Adrenal gland (tissue), 12 donors: ENCODE results near the gene FAT1. TPM values are rescaled to one million over a fixed set of nuclear protein-coding genes. Genes with fewer than 3 reads are reported as not detected.

ENCODE experiments used
- DNase-seq, 7 donors: peaks; one replicate each; pipeline ENCODE4 v3.0.0-alpha.2; 2019 to 2020
- H3K27ac ChIP-seq, 5 donors: fragments of 200-600 bp; sonication (generic) in 4 of 5; 1 replicate in 3 of 5; 2 replicates in 2 of 5; pipeline versions ENCODE4 v1.5.1 to v1.8.0; 2016 to 2020; ENCODE audit warnings: mild to moderate bottlenecking in 1 of 5
- H3K27me3 ChIP-seq: fragments of 200-600 bp; 2 replicates; pipeline ENCODE4 v1.8.0; 2021
- H3K36me3 ChIP-seq, 2 donors: fragments of 200-600 bp; replicated peaks in 1 of 2; 1 replicate in 1 of 2; 2 replicates in 1 of 2; pipeline versions ENCODE4 v1.5.1 to v1.8.0; 2018 to 2022
- H3K4me1 ChIP-seq, 2 donors: fragments of 200-600 bp; replicated peaks in 1 of 2; 1 replicate in 1 of 2; 2 replicates in 1 of 2; pipeline versions ENCODE4 v1.5.1 to v1.8.0; 2018 to 2021
- H3K4me3 ChIP-seq, 4 donors: fragments of 200-600 bp; sonication (generic) in 3 of 4; one replicate each; pipeline ENCODE4 v1.5.1; 2016 to 2018
- H3K9me3 ChIP-seq, 3 donors: fragments of 200-600 bp; sonication (generic) in 1 of 3; replicated peaks in 1 of 3; 1 replicate in 2 of 3; 2 replicates in 1 of 3; pipeline versions ENCODE4 v1.5.1 to v1.8.0; 2016 to 2021
- CTCF ChIP-seq, 6 experiments: fragments of 450-650 bp in 4 of 6; fragments of 200-600 bp in 2 of 6; sonication (generic) in 1 of 6; IDR thresholded peaks; 1 replicate in 5 of 6; 2 replicates in 1 of 6; pipeline versions ENCODE4 v1.5.1 to v1.8.0; 2016 to 2021; ENCODE audit warnings: antibody characterized with exemption in 6 of 6, mild to moderate bottlenecking in 2 of 6, moderate library complexity in 1 of 6
- POLR2A ChIP-seq, 2 donors: fragments of 450-650 bp; IDR thresholded peaks; one replicate each; pipeline ENCODE4 v1.6.1; 2017; ENCODE audit warnings: antibody characterized with exemption in 2 of 2, mild to moderate bottlenecking in 2 of 2, moderate library complexity in 1 of 2
- WGBS, 4 donors: extraction: QIAGEN DNeasy Blood & Tissue Kit in 2 of 4; methylation state at CpG; one replicate each; pipeline versions ENCODE4 v1.1.5 to v1.1.7; 2013 to 2017; 5-methylcytosine and 5-hydroxymethylcytosine counted together
- intact Hi-C, 2 donors: fragments of 100-400 bp; cut with DNase I; formaldehyde crosslinking; loops; one replicate each; pipeline versions ENCODE4 v1.14.1 to v1.15.0; 2022 to 2023
- polyA plus RNA-seq, 3 donors: library from polyadenylated mRNA; stranded (reverse); fragments of 200-250 nt in 2 of 3; fragments of 350-450 nt in 1 of 3; fragmentation: Illumina TruSeq in 1 of 3; extraction: RNeasy Lipid Tissue Mini Kit (QIAGEN cat#74804) in 1 of 3; gene quantifications; one replicate each; pipeline ENCODE4 v1.2.3, GENCODE V29; 2013 to 2014
- total RNA-seq, 9 donors: library from RNA; depleted of rRNA in 4 of 9; stranded (reverse); fragments of >200 nt in 4 of 9; fragments of 120-200 nt in 1 of 9; fragmentation: NEBNext Ultra II Directional in 1 of 9; extraction: Animal tissue kit (Norgen Biotek cat#: 25700) in 1 of 9; gene quantifications; one replicate each; pipeline versions ENCODE4 v1.1.0 to v1.2.4, GENCODE V29; 2013 to 2023
- donor health status: healthy with polysubstance abuse.
- donor health status: Bipolar disorder and iron deficiency.
- donor health status: DM: yes; HTN: yes; CAD: no.
- donor health status: DM: no; HTN: no; CAD: no.
- donor health status: DM: no; HTN: no; CAD: no.
- donor health status: DM: yes; HTN: yes; CAD: no.

FAT1 gene
- total and polyA plus RNA-seq, 12 donors = 0.79 to 147 (median 6.3) TPM

DNA sequence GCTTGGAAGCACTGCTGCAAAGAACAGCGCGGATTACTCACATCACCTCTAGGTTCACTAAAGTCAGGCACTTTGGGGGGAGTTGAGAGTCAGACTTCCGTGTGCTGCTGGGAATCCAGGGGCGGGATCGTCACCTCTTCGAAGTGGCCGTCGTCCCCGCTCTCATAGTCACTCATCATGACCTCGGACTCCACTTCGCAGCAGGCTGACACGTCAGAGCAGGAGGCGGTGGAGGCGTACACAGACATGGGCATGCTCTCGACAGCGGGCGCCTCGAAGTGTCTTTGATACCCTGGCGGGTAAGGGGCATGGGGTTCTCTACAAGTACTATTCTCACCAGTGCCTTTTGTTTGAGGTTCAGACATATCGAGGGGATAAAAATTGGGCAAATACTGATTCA, 135.2 kb downstream of the FAT1 start:
- H3K36me3 ChIP-seq = no peaks in the 10 kb centered on the region
- intact Hi-C loops = loop anchor here (5.0 to 10.0 kb wide), 3 partner anchors 114 to 294 kb away; no protein-coding TSS in a partner anchor
- no peak overlapping the region for H3K27ac ChIP-seq
- H3K4me1 ChIP-seq = no peaks in the 10 kb centered on the region
- DNase-seq = no peak
- 88 to 93% (median 91%) methylated on average over 17 to 20 of the region's 20 CpGs for WGBS, 4 donors
- H3K27me3 ChIP-seq = no peaks in the 10 kb centered on the region
- TF ChIP-seq CTCF (IDR thresholded peaks at IDR 0.05) (no peak), POLR2A (IDR thresholded peaks at IDR 0.05) (no peak)
- no peaks in the 10 kb centered on the region for H3K9me3 ChIP-seq
- no peak overlapping the region for H3K4me3 ChIP-seq

DNA sequence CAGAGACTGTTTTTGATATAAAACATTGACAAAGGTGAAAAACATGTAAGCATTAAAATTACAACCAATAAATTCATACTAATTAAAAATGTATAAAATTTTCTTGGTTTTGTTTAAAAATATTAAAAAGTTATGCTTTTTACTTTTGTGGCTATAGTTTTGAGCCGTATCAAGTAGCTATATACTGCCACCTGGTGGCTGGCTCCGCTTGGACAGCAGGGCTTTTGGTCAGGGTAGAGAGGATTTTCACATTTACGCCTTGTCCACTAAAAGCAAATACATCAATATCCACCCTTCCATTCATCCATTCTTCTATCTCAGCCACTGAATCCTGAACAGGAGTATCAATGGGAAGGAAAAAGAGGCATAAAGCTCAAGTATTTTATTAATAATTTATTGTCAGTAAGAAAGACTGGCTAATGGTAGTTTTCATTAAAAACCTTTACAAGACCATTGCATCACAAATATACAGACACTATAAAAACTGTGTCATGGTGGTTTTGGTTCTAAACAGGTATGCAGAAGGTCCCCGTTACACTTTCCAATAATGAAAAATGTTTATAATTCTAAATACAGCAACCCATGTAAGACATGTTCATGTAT, 136.1 kb downstream of the FAT1 start:
- TF ChIP-seq POLR2A (IDR thresholded peaks at IDR 0.05) (no peak), CTCF (IDR thresholded peaks at IDR 0.05) (peak; percentile 65 to 96 (median 75))
- DNase-seq = peak; percentile 38 to 88 (median 80)
- Histone ChIP-seq H3K27me3 (no peaks in the 10 kb centered on the region), H3K27ac (no peak overlapping the region), H3K9me3 (no peaks in the 10 kb centered on the region), H3K4me3 (no peak overlapping the region), H3K36me3 (no peaks in the 10 kb centered on the region), H3K4me1 (no peaks in the 10 kb centered on the region)
- 17 to 24% (median 20%) methylated on average over 4 of the region's 4 CpGs for WGBS, 4 donors
- intact Hi-C loops = loop anchor here (5.0 to 10.0 kb wide), 3 partner anchors 113 to 293 kb away; no protein-coding TSS in a partner anchor

GRCh38 chr4:186586205-186586604, 137.5 kb downstream of the FAT1 start:
- WGBS, 4 donors = 66 to 75% (median 70%) methylated on average over 8 of the region's 8 CpGs
- no peaks in the 10 kb centered on the region for H3K36me3 ChIP-seq
- H3K9me3 ChIP-seq = no peaks in the 10 kb centered on the region
- DNase-seq = no peak
- no peaks in the 10 kb centered on the region for H3K27me3 ChIP-seq
- intact Hi-C loops = loop anchor here (5.0 to 10.0 kb wide), 3 partner anchors 111 to 291 kb away; no protein-coding TSS in a partner anchor
- H3K27ac ChIP-seq = no peak overlapping the region
- H3K4me3 ChIP-seq = no peak overlapping the region
- TF ChIP-seq CTCF (IDR thresholded peaks at IDR 0.05) = no peak
- no peak for TF ChIP-seq POLR2A (IDR thresholded peaks at IDR 0.05)
- H3K4me1 ChIP-seq = no peaks in the 10 kb centered on the region

GRCh38 chr4:186584912-186585311, 138.7 kb downstream of the FAT1 start:
- Histone ChIP-seq H3K9me3 (no peaks in the 10 kb centered on the region), H3K36me3 (no peaks in the 10 kb centered on the region), H3K4me3 (no peak overlapping the region), H3K4me1 (no peaks in the 10 kb centered on the region), H3K27me3 (no peaks in the 10 kb centered on the region), H3K27ac (no peak overlapping the region)
- DNase-seq = no peak
- intact Hi-C loops = loop anchor here (5.0 to 10.0 kb wide), 3 partner anchors 110 to 290 kb away; no protein-coding TSS in a partner anchor
- TF ChIP-seq CTCF (IDR thresholded peaks at IDR 0.05) (no peak), POLR2A (IDR thresholded peaks at IDR 0.05) (no peak)
- 73 to 86% (median 81%) methylated on average over 6 of the region's 6 CpGs for WGBS, 4 donors
